Activated T-helper 9 cell treated with anti-CD3 and anti-CD28 coated beads, Interleukin-2, amount 50 U/mL, for 16 hours (primary cell): ENCODE measurements around the gene HMHB1.
"Not testable (repeated sequence)": the region's sequence is repeated elsewhere in the genome, so short reads cannot be mapped to it uniquely, and the experiment has no call there.

Source experiments
- DNase-seq: peaks from one replicate; pipeline ENCODE4 v3.0.0-alpha.2; 2020; ENCODE audit warnings: low read depth

The HMHB1 gene

DNA sequence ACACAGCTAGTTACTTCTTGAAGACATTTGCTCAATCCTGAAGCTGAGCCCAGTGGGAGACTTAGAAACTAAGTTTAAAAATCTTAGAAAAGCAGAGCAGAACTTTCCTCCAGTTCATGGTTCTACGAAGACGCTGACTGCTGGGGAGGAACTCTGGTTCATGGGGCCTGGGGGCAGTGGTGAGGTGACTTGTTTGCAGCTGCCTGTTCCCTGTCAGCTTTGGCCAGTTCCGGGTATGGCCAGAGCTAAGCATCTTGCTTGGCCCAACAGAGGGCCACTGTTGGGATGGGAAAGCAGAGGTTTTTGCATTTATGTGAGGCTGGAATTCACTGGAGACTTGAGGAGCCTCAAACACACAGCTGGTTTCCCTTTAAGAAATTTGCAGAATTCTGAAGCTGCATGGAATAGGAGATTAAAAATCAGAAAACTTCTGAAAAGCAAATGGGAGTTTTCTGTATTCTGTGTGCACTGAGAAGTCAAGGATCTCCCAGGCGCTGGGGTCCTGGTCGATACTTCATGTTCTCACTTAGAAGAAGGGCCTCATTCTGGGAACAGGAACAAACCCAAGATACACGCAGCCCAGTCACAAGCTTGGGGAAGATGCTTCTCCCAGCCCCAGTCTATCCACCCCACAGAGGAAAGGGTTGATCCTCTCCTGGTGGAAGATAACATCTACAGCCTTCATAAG is 10.6 kb upstream of the HMHB1 start:
- no peak for DNase-seq

DNA sequence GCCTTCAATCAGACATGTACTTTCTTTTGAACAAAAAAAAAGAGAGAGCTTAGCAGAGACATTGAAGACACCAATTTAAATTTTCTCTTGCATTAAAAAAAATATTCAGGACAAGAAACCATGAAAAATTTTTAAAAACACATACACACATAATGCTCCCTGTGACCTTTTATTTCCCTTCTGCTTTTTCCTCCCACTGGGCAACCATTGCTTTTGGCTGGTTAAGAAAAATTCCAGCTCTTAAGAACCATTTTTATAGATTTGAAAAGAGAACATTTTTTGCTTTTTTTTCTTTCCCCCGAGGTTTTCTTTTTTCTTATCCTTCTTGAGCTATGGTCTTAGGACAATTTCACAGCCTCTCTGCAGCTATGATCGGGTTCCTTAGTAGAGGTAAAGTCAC is 6.1 kb upstream of the HMHB1 start:
- no peak for DNase-seq

DNA sequence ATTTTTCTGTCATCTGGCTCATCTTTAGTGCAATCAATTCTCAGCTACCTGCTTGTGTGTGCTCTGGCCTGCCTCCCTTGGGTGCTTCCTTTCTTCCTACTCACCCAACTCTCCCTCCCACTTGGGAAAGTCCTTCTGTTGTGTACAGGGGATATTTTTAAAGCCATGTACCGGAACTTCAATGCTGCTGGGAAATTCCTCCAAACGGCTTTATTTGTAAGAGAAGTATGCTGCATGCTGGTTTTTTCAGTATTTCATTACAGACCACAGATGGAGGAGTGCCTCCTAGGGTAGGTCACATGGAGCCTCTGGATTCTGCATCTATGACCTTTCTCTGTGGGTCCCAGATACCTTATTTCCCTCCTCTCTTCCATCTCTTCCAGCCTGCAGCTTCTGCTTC is 5.4 kb upstream of the HMHB1 start:
- DNase-seq = no peak

DNA sequence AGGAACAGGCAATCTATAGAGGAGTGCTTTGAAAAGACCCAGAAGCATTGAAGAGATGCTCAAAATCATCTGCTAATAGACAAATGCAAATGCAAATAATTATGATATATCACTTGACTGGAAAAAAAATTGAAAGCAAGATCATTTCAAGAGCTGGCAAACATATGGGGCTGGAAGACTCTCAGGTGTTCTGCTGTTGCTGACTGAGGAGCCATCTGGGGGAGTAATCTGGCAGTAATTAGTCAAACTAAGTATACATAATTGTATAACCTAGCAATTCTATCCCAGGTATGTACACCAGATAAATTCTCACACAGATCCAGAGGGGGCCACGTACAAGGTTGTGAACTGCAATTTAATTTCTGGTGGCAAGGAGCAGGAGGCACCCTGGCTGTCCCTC is 4.6 kb upstream of the HMHB1 start:
- no peak for DNase-seq

DNA sequence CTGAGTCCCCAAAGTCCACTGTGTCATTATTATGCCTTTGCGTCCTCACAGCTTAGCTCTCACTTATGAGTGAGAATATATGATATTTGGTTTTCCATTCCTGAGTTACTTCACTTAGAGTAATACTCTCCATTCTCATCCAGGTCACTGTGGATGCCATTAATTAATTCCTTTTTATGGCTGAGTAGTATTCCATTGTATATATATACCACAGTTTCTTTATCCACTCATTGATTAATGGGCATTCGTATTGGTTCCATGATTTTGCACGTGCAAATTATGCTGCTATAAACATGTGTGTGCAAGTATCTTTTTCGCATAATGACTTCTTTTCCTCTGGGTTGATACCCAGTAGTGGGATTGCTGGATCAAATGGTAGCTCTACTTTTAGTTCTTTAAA is 4.4 kb downstream of the HMHB1 start:
- not testable (repeated sequence) for DNase-seq

DNA sequence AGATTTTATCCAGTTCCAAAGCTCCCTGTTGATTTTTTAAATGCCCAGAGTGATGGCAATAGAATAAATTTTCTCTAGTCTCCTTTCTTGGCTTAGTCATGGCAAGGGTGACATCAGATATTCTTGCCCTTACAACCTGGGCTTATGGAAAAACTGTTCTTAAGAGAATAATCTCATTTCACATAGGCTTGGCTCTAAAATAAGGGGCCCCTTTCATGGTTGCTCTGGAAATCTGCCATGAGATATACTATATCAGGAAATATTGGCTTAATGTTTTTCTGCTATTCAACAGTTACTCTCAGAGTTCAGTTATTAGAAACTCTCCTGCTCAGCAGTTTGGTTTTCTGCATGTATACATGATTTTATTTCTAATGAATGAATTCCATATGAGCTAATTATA is 7.8 kb downstream of the HMHB1 start:
- DNase-seq = no peak

DNA sequence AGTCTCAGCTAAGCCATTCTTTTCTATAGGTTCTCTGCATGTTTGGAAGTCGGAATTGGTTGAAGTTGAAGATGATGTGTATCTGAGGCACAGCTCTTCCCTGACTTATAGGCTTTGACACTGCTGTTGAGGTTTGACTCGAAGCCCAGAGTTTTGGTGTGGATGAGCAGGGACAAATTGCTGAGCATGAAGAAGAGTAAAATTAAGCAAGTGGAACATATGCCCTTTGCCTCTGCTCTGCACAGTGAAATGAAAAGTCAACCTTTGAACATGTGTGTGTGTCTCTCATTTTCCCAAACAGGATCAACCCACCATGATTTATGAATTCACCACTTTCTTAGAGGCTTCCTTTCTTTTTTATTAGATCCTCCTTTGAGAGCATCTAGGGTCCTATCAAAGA is 8.5 kb downstream of the HMHB1 start:
- no peak for DNase-seq

DNA sequence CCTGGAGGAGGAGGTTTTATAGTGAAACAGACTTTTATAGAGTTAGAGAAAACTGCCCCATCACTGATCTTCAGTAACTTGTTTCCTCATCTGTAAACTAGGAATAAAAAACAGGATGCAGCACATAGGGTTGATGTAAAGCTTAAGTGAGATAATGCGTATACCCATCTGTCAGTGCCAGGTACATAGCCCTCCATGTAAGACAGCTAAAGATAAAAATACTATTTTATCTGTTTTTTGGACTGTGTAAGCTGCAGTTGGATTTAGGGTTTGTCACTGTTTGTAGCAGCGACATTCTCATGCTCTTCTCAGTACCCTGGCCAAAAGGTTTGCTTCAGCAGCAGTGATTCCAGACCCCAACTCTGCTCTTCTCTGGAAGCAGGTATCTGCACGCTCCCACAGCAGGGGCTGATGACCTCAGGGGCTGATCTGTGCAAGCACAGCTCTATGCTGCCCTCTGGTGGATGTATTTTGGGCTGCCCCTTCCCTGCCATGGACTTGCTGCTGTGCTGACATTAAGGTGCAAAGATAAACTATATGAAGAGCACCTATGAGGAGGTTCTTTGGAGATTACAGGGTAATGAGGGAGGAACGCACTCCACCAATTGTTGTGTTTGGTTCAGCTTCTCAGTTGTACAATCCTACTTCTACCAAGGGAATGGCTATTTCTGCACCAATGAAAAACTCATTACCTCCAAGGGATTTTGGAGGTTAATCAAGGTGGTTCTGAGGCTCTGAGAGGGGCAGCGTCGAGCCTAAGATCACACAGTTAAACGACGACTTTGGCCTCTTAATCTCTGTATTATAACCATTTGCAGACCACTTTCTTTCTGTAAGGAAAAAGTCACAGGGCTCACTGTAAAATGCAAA is 13.1 kb downstream of the HMHB1 start:
- DNase-seq = peak; percentile 75

DNA sequence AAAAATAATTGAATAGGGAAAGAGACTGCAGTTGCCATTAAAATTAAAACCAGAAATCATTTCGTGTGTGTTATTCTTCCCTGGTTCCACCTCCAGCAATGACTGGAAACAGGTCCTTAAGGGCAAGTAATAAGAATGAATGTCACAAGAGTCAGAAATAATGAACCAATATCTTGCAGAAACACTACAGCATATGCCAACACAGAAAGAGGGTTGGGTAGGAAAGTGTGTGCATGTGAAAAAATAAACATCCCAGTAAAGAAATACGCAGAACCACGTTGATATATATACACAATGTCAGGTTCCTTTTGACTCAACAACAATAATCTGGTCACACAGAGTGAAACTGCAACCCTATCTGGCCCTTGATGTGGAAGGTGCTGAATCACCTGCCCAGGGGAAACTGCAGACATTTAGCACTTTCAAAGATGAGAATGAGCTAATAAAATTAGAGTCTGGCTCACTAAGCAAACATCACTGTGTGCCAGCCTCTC is 15.0 kb downstream of the HMHB1 start:
- DNase-seq = no peak

DNA sequence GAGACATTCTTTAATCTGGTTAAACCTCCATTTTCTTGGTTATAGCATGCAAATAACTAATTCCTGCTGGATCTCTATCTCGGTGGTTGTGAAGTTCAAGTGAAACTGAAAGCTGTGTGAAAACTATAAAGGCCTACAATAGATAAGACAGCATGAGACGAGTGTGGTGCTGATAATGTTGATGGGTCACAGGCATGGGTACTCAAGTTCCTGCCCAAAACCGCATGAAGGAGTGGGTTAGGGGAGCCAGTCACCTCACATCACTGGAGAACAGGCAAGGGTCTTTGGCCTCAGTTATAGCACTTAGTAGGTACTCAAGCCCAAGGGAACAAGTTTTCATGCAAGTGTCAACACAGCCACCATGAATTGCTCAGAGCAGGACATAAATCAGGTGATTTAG is 16.7 kb downstream of the HMHB1 start:
- no peak for DNase-seq

DNA sequence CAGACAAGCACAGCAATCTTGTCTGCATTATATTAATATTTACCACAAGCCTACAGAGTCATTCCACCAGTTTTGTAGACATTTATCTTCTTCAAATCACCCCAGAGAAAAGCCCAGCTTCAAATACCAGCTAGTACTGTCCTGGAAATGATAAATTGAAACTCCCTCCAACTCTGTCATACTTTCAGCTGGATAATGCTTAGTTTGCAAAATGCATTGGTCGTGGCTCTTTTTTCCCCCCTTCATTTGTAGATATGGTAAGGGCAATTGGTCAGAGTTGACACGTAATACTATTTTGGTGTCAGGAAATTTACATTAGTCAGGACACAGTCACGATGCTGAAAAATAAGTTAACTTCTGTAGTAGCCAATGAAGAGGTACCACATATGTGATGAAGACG is 21.2 kb downstream of the HMHB1 start:
- no peak for DNase-seq

DNA sequence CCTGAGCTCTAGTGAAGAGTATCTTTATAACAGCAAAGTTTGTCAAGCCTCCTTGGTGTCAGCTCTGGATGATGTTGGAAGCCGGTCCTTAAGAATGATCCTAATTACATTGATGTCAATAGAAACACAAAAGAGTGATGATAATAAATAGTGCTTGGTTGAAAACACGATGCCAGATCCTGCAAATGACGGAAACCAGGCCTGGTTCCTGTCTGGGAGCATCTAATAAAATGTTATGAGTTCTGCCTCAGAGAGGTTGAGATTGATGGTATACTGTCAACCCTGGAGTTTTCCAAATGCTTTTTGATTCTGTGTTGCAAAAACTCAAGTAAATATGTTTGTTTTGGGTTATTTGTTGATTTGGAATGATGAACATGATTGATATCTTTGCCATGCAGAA is 23.3 kb downstream of the HMHB1 start:
- DNase-seq = no peak

DNA sequence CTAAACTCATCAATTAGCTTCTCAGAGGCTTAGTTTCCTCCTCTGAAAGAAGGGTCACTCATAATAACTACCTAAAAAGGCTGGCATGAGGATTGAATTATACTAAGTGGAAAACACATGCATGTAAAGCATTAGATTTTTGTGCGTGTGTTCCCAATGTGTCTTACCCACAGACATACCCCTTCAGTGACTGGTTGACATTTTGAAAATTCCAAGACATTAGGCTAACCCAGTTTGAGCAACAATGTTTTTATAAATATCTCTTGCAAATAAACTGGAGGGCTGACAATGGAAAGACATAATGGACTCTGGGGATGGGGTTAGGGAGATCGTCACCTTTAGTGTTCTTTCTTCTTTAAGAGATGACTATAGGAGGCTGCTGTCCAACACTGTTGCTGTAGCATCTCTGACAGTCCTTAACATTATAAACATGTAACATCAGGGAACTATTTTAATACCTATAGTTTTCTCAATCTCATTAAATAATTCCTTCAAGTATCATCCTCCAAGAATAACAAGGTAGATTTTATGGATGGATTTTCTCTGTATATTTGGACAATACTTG is 24.3 kb downstream of the HMHB1 start:
- DNase-seq = no peak

DNA sequence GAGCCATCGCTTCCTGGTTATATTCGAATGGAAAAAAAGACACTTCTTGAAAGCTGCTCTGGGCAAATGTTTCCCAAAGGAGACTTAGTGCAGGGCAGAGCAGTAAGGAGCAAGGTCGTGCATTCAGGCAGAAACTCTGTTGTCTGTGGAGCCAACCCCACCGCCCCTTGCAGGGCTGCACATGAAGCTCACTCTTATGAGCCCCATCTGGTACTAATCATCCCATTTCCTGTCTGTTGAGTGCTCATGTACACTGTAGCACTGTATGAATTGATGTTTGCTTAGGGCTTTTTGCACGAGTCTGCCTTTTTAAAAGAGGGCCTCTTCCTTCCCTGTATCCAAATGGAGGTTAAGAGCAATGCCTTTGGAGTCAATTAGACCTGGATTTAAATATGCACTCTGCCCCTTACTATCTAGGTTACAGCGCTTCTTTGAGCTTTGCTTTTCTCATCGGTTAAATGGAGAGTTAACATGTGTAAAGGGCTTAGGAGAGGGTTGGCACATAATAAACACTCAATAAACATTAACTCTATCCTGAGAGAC is 25.4 kb downstream of the HMHB1 start:
- no peak for DNase-seq

DNA sequence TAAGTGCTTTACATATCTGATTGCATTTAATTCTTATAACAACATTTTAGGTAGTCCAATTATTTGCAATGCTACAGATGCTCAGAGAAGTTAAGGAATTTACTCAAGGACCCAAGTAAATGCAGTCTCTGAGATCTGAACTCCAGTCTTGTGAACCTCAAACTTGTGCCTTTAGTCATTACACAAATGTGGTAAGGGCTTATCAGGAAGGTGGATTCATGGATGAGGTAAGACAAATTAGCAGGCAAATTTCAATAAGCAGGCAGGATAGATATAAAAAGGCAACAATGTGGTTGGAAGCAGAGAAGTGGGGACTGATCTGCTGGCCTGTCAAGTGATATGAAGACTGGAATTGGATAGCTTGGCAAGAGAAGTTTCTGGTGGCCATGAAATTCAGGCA is 29.5 kb downstream of the HMHB1 start:
- no peak for DNase-seq

DNA sequence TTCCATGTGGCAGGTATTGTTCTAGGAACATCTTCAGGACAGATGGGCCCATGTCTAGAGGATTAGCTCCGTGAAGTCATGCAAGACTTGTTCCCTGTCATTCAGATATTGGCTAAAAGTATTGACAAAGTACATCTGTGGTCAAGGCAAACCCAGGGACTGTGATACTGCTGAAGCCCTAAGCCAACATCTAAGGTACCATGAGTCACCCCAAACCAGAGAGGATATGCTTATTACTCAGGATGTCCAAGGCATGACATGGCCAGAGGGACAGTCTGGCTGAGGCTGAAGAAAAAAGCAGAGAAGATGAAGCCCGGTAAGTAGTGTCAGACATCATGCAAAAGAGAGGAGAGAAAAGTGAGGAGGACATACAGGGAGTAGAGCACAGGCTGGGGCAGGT is 31.0 kb downstream of the HMHB1 start:
- no peak for DNase-seq

DNA sequence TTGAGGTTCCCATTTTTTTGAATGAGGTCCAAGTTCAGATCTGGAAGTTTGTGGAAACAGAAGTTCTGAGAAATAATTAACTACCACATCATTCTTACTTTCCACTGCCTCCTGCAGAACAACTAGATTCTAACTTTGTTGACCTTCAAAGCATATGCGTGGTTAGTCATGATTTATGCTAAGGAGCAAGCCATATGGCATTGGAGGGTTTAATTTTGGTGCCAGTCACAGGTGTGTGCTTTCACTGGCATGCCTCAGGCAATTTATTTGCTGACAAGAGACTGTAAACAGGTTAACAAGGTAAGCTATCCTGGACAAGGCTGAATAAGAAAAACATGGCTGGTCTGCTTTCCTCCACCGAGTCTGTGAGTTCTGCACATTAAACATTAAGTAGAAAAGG is 31.5 kb downstream of the HMHB1 start:
- no peak for DNase-seq

DNA sequence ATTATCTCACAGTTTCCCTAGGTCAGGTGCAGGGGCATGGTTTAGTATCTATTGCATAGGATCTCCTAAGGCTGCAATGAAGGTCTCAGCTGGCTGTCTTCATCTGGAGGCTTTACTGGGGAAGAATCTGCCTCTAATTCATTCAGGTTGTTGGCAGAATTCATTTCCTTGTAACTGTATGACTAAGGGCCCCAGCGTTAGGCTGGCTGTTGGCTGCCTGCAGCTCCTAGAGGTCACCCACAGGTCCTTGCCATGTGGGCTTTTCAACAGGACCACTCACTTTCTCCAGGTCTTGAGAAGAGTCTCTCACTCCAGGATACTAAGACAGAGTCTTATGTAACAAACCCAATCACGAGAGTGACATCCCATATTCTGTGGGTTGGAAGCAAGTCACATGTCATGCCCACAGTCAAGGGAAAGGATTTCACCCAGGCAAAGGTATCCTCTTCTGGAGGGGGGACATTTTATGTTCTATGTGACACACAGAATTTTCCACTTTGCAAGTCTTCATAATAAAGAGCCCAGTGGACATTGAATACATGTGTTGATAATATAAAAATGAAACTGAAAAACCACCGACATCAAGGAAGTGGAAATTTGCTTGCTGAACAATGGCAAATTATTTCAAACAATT is 38.2 kb downstream of the HMHB1 start:
- DNase-seq = no peak

DNA sequence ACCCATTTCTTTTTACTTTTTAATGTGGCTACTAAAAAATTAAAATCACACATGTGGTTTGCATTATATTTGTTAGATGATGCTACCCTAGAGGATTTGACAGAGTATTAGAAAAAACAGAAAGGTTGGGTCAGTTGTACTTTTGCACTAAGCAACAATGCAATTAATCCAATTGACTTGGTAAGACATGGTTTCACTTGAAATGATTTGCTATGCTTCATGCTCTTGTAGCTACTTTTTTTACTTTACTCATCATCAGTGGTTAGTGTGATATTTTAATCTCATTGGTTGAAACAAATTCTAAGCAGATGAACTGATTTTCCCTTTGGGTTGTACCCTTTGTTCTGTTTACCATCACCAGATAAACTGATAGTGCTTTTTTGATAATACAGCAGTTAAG is 39.4 kb downstream of the HMHB1 start:
- no peak for DNase-seq

DNA sequence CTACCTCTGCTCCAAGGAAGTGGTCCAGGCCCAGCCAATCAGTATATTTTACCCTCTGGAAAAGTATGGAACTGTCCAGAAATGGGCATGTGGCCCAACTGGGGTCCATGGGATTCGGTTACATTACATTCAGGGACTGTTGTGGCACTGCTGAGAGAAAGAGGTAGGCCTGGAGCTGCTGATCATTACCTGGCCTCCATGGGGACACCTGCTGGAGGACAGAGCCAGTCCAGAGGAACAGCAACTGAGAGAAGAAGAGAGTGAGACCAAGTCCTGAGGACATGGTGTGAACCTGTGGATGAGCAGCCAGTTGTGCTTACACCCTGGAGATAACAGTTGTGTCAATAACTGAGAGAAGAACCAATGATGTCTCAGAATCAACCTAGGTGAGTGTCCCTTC is 48.2 kb downstream of the HMHB1 start:
- no peak for DNase-seq

DNA sequence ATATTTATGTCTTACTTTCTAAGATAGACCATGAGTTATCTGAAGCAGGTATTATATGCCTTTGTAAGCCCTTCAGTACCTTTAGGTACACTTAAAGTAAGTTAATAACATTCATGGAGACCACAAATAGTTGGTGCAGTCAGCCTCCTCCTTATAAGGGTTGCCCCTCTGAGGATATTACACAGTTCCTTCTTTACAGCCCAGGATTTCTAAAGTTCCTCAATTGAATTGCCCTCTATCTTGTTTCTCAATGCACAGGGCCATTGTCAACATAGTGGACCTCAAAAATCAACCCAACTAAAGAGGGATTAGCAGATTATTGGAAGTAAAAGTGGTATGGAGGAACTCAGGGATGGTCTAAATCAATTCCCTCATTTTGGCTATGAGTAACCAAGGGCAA is 50.3 kb downstream of the HMHB1 start:
- DNase-seq = no peak

DNA sequence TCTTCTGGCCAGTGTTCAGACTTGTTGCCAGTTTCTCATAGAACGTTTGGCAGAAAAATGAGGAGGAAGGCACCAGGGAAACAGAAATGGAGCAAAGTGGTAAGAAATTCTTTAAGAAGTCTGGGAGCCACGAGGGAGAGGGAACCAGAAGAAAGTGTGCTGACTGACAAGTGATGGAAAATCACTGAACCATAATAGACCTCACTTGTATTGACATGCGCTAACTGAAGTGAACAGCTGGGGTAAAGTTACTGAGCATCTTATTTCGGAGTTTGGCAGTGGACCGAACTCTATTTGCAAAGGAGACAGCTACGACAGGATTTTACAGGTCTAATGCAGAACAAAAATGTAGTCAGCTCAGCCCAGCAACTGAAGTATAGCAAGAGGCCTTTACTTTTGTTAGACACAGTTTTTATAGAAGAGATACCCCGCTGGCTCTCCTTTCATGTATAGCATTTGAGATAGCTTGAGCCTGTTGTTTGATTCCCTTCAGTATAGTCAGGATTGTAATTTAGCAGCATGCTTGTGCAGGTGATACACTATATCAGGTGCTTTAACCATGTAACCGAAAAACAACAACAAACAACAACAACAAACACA is 53.6 kb downstream of the HMHB1 start:
- no peak for DNase-seq
